Activated CD4-positive, alpha-beta T cell treated with anti-CD3 and anti-CD28 coated beads, Interleukin-2, amount 50 U/mL, for 1 hour (primary cell): ENCODE data around the gene FAM3B.

ENCODE experiments used
- DNase-seq: peaks from one replicate; pipeline ENCODE4 v3.0.0-alpha.2; 2020

Gene FAM3B

DNA sequence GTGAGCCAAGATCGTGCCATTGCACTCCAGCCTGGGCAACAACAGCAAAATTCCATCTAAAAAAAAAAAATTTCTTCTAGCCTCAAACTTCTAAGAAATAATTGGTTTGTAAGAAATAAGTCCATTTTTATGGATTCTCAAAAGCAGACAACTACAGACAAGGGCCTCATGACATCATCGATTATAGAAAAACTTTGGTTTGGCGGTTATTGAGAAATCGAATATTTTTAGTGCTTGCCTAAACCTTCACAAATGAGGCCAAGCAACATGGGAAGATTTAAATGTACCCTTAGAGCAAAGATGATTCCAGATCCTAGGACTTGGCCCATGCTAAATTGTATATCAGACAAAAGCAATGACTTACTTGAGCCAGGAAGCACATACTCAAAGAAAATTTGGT, 81.7 kb downstream of the FAM3B start:
- no peak for DNase-seq

- DNase-seq: no peak
These were observed 82.2 kb downstream of the FAM3B start for GRCh38 chr21:41398831-41399230.

GRCh38 chr21:41399246-41399800, 82.7 kb downstream of the FAM3B start:
- DNase-seq: no peak

GRCh38 chr21:41402231-41402630, 85.6 kb downstream of the FAM3B start:
- DNase-seq: no peak

- no peak for DNase-seq
These were observed 86.2 kb downstream of the FAM3B start for GRCh38 chr21:41402796-41403195.

GRCh38 chr21:41403331-41403730, 86.7 kb downstream of the FAM3B start:
- DNase-seq: no peak

DNA sequence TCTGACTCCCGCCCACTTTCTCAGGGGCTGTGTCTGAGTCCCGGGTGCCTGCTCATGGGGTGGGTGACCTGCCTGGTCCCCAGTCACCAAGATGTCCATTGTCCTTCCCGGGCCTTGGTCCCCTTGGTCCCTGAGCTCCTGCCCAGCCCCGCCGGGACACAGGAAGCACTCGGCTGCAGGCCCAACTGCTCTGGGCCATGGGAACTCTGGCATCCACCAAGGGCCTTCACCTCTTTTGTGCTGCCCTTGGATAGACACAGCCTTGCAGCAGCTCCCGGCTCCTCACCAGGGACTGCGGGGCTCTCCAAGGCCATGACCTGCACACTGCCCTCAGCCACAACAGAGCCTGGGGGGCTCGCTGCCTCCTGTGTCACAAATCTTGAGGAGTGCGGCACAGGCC, 87.4 kb downstream of the FAM3B start:
- DNase-seq: no peak

DNA sequence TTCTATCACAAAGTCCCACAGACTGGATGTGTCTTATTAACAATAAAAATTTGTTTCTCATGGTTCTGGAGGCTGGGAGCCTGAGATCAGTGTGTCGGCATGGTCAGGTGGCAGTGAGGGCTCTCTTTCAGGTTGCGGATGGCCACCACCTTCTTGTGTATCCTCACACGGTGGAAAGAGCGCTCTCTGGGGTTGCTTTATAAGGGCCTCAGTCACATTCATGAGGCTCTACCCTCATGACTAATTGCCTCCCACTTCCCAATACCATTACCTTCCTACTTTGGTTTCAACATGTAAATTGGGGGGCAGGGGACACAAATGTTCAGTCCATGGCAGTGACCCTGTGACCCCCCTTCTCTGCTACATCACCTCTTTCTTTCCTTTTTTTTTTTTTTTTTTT, 88.7 kb downstream of the FAM3B start:
- no peak for DNase-seq

DNA sequence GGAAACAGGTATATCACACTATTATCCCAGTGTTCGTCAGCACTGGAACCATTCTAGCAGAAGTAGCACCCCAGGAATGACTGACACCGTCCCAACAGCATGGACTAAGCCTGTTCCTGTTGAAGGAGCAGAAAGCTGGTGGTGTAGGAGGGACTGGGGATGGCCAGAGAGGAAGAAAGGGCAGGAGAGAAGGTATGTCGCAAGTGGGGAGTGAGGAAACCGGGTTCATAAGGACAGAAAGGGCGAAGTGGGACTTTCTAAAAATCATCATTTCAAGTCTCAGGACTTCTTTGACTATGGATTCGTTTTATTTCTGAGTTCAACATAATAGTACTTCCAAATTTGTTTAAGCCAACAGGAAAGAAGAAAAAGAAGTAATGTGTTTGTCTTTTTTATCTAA, 89.7 kb downstream of the FAM3B start:
- DNase-seq: no peak
